ENCODE data around the gene CNGA3. TPM values are rescaled to one million over a fixed set of nuclear protein-coding genes. Genes with fewer than 3 reads are reported as not detected.
A peak's percentile ranks its signal among the peaks of the same experiment; 100 is the strongest.

The CNGA3 gene
- total and polyA plus RNA-seq, 2 experiments from 2014 or later, result under 0.01 to 0.30 TPM

DNA sequence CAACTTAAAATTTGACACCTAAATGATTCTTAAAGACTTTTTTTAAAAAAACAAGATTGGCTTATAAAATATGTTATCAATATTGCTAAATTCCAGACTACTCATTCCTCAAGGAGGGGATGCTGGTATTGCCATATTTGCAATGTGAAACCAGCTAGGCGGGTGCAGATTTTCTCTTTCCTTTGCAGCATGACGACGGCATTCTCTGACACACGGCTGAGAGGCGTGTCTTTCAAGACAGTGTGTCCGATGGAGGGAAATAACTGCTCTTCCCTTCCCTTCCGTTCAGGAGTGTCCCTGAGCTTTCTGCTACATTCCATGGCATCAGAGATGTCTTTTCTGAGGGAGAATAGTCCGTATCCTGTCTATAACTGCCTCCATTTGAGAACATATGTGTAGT lies 38.2 kb upstream of the CNGA3 start:
- TF ChIP-seq EZH2 (IDR thresholded peaks at IDR 0.05; ENCODE audit: insufficient read depth, poor library complexity, severe bottlenecking), result no peak
- no peak for TF ChIP-seq EZH2phosphoT487 (IDR thresholded peaks at IDR 0.05; ENCODE audit: insufficient read depth, low read depth)
- Histone ChIP-seq H3K4me3 (no peak overlapping the region), H3K27ac (no peak overlapping the region), H4K20me1 (ENCODE audit: insufficient read depth) (no peaks in the 10 kb centered on the region), H3K4me1 (ENCODE audit: insufficient read depth) (no peaks in the 10 kb centered on the region), H3K79me2 (ENCODE audit: insufficient read depth) (no peaks in the 10 kb centered on the region), H3K36me3 (ENCODE audit: low read depth) (no peaks in the 10 kb centered on the region), H2AFZ (no peak overlapping the region), H3K27me3 (replicated peaks; ENCODE audit: insufficient read depth) (no peaks in the 10 kb centered on the region; the same call in 1 of the 2 replicates), H3K4me2 (ENCODE audit: unreplicated experiment) (no peak overlapping the region), H3K9ac (no peak overlapping the region), H3K9me2 (ENCODE audit: insufficient read depth) (no peaks in the 10 kb centered on the region), H3K9me3 (ENCODE audit: low read depth) (no peaks in the 10 kb centered on the region), H3F3A (ENCODE audit: insufficient read depth) (no peaks in the 10 kb centered on the region)
- in situ Hi-C loops (cut with MboI), result no loop called here
- peak; percentile 41 for DNase-seq
- WGBS, 2 experiments (ENCODE audit: low coverage in 1 of 2, low lambda C conversion rate in 2 of 2, missing lambda C conversion rate in 2 of 2), result 15 to 19% methylated on average over 8 of the region's 8 CpGs

DNA sequence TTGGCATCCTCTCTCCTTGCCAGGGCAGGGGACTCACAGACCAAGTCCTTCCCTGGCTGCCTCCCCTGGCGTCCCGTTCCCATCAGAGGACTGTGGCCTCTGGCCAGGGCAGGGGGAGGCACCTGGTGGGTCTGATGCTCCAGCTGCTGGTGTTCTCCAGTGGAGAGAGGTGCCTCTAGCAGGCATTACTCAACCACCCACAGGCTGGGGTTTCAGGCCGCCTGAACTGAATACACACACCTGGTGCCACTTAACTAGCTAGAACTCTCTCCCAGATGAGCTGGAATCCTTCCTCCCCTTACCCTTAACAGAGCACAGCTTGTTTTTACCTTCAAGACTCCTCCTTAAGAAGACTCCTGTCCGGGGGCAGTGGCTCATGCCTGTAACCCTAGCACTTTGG lies 37.7 kb upstream of the CNGA3 start:
- Histone ChIP-seq H4K20me1 (ENCODE audit: insufficient read depth) (no peaks in the 10 kb centered on the region), H3K27me3 (replicated peaks; ENCODE audit: insufficient read depth) (no peaks in the 10 kb centered on the region; the same call in 1 of the 2 replicates), H3K9me3 (ENCODE audit: low read depth) (no peaks in the 10 kb centered on the region), H3K27ac (no peak overlapping the region), H2AFZ (no peak overlapping the region), H3K4me1 (ENCODE audit: insufficient read depth) (no peaks in the 10 kb centered on the region), H3K36me3 (ENCODE audit: low read depth) (no peaks in the 10 kb centered on the region), H3K9ac (no peak overlapping the region), H3K4me3 (no peak overlapping the region), H3K79me2 (ENCODE audit: insufficient read depth) (no peaks in the 10 kb centered on the region), H3K9me2 (ENCODE audit: insufficient read depth) (no peaks in the 10 kb centered on the region), H3F3A (ENCODE audit: insufficient read depth) (no peaks in the 10 kb centered on the region), H3K4me2 (ENCODE audit: unreplicated experiment) (no peak overlapping the region)
- in situ Hi-C loops (cut with MboI), result no loop called here
- DNase-seq, result no peak
- 29 to 30% methylated on average over 4 of the region's 4 CpGs for WGBS, 2 experiments (ENCODE audit: low coverage in 1 of 2, low lambda C conversion rate in 2 of 2, missing lambda C conversion rate in 2 of 2)
- TF ChIP-seq EZH2phosphoT487 (IDR thresholded peaks at IDR 0.05; ENCODE audit: insufficient read depth, low read depth) (no peak), EZH2 (IDR thresholded peaks at IDR 0.05; ENCODE audit: insufficient read depth, poor library complexity, severe bottlenecking) (no peak)

DNA sequence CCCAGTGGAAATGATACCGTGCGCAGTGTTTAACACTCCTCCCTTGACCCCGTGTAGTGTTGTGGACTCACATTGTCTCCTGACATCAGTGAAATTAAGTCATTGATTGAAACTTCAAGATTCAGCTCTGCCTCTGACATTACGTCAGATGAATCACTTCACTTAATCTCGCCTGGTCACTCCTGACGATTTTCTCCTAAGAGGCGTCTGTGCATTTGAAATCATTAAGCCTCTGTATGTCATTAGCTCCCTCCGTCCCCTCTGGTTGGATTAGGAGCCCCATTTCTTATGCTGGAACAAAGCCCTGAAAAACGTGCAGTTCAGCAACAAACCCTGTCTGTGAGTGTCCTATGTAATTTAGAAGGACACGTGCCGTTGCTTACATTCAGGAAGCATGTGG lies 36.7 kb upstream of the CNGA3 start:
- in situ Hi-C loops (cut with MboI), result no loop called here
- no peak for DNase-seq
- TF ChIP-seq EZH2 (IDR thresholded peaks at IDR 0.05; ENCODE audit: insufficient read depth, poor library complexity, severe bottlenecking) (no peak), EZH2phosphoT487 (IDR thresholded peaks at IDR 0.05; ENCODE audit: insufficient read depth, low read depth) (no peak)

DNA sequence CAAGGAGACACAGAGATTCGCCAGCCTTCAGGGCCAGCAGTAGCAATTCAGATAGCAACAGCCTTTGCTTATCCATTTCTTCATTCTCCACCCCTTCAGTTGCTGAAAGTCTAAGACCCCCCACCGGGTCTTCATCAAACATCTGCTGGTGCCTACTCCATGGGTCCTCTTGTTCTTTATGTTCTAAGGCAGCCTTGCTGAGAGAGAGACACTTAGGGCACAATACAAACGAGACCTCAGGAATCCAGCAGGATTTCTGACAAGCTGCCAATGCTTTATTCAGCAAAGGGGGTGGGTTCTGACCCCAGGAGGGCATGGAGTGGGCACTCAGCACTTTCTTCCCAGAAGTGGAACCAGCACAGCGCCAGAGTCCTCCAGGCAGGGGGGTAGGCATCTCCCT lies 36.2 kb upstream of the CNGA3 start:
- TF ChIP-seq EZH2 (IDR thresholded peaks at IDR 0.05; ENCODE audit: insufficient read depth, poor library complexity, severe bottlenecking) (no peak), EZH2phosphoT487 (IDR thresholded peaks at IDR 0.05; ENCODE audit: insufficient read depth, low read depth) (no peak)
- H3K36me3 ChIP-seq (ENCODE audit: low read depth), result no peaks in the 10 kb centered on the region
- no peaks in the 10 kb centered on the region for H3K9me2 ChIP-seq (ENCODE audit: insufficient read depth)
- no peak for DNase-seq
- no peak overlapping the region for H3K4me3 ChIP-seq
- in situ Hi-C loops (cut with MboI), result no loop called here
- no peak overlapping the region for H3K4me2 ChIP-seq (ENCODE audit: unreplicated experiment)
- no peaks in the 10 kb centered on the region for H3K9me3 ChIP-seq (ENCODE audit: low read depth)
- H4K20me1 ChIP-seq (ENCODE audit: insufficient read depth), result no peaks in the 10 kb centered on the region
- no peak overlapping the region for H3K9ac ChIP-seq
- no peaks in the 10 kb centered on the region for H3F3A ChIP-seq (ENCODE audit: insufficient read depth)
- H2AFZ ChIP-seq, result no peak overlapping the region
- no peaks in the 10 kb centered on the region for H3K79me2 ChIP-seq (ENCODE audit: insufficient read depth)
- 51 to 53% methylated on average over 4 of the region's 4 CpGs for WGBS, 2 experiments (ENCODE audit: low coverage in 1 of 2, low lambda C conversion rate in 2 of 2, missing lambda C conversion rate in 2 of 2)
- H3K27me3 ChIP-seq (replicated peaks; ENCODE audit: insufficient read depth), result no peaks in the 10 kb centered on the region; the same call in 1 of the 2 replicates
- no peak overlapping the region for H3K27ac ChIP-seq
- no peaks in the 10 kb centered on the region for H3K4me1 ChIP-seq (ENCODE audit: insufficient read depth)

More for the DNA sequence above, 36.7 kb upstream of the CNGA3 start:
- Histone ChIP-seq H2AFZ (no peak overlapping the region), H3K9ac (no peak overlapping the region), H3K27ac (no peak overlapping the region), H3K4me1 (ENCODE audit: insufficient read depth) (no peaks in the 10 kb centered on the region), H3K79me2 (ENCODE audit: insufficient read depth) (no peaks in the 10 kb centered on the region), H3F3A (ENCODE audit: insufficient read depth) (no peaks in the 10 kb centered on the region), H3K4me3 (no peak overlapping the region), H3K36me3 (ENCODE audit: low read depth) (no peaks in the 10 kb centered on the region), H3K9me3 (ENCODE audit: low read depth) (no peaks in the 10 kb centered on the region), H3K4me2 (ENCODE audit: unreplicated experiment) (no peak overlapping the region), H4K20me1 (ENCODE audit: insufficient read depth) (no peaks in the 10 kb centered on the region), H3K27me3 (replicated peaks; ENCODE audit: insufficient read depth) (no peaks in the 10 kb centered on the region; the same call in 1 of the 2 replicates), H3K9me2 (ENCODE audit: insufficient read depth) (no peaks in the 10 kb centered on the region)
- WGBS, 2 experiments (ENCODE audit: low coverage in 1 of 2, low lambda C conversion rate in 2 of 2, missing lambda C conversion rate in 2 of 2), result 77 to 83% methylated on average over 11 of the region's 11 CpGs

DNA sequence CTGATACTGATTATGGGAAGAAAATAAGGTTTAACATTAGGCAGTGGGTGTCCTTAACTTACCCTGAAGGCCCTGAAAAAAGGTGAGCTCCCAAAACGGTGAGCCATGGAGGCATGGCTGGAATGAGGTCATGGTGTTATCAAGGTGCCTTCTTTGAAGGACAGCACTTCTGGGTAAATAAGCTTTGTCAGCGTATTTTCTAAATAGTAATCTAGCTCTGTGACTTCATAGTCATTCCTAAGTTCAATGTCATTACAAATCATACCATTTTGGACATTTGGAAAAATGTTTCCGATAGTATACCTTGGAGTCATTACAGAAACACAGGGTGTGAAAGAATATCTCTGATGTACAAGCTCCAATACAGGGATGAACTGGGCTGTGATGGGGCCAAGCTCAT lies 35.2 kb upstream of the CNGA3 start:
- no peaks in the 10 kb centered on the region; the same call in 1 of the 2 replicates for H3K27me3 ChIP-seq (replicated peaks; ENCODE audit: insufficient read depth)
- no peaks in the 10 kb centered on the region for H4K20me1 ChIP-seq (ENCODE audit: insufficient read depth)
- H3K79me2 ChIP-seq (ENCODE audit: insufficient read depth), result no peaks in the 10 kb centered on the region
- H2AFZ ChIP-seq, result no peak overlapping the region
- in situ Hi-C loops (cut with MboI), result no loop called here
- no peaks in the 10 kb centered on the region for H3K4me1 ChIP-seq (ENCODE audit: insufficient read depth)
- no peaks in the 10 kb centered on the region for H3K36me3 ChIP-seq (ENCODE audit: low read depth)
- no peak for DNase-seq
- H3K9ac ChIP-seq, result no peak overlapping the region
- 55 to 56% methylated on average over 3 of the region's 3 CpGs for WGBS, 2 experiments (ENCODE audit: low coverage in 1 of 2, low lambda C conversion rate in 2 of 2, missing lambda C conversion rate in 2 of 2)
- H3K27ac ChIP-seq, result no peak overlapping the region
- no peak overlapping the region for H3K4me3 ChIP-seq
- H3K9me3 ChIP-seq (ENCODE audit: low read depth), result no peaks in the 10 kb centered on the region
- H3K9me2 ChIP-seq (ENCODE audit: insufficient read depth), result no peaks in the 10 kb centered on the region
- no peaks in the 10 kb centered on the region for H3F3A ChIP-seq (ENCODE audit: insufficient read depth)
- no peak overlapping the region for H3K4me2 ChIP-seq (ENCODE audit: unreplicated experiment)
- TF ChIP-seq EZH2 (IDR thresholded peaks at IDR 0.05; ENCODE audit: insufficient read depth, poor library complexity, severe bottlenecking), result no peak
- TF ChIP-seq EZH2phosphoT487 (IDR thresholded peaks at IDR 0.05; ENCODE audit: insufficient read depth, low read depth), result no peak
